ENCODE data around the gene CDH23. TPM values are rescaled to one million over a fixed set of nuclear protein-coding genes. Genes with fewer than 3 reads are reported as not detected.

CDH23 gene
- total and polyA plus RNA-seq, 9 of the 15 experiments (the other 6 are each of a cell fraction or from before 2014, with no cell fraction given), result 0.18 to 1.2 (median 0.47) TPM

DNA sequence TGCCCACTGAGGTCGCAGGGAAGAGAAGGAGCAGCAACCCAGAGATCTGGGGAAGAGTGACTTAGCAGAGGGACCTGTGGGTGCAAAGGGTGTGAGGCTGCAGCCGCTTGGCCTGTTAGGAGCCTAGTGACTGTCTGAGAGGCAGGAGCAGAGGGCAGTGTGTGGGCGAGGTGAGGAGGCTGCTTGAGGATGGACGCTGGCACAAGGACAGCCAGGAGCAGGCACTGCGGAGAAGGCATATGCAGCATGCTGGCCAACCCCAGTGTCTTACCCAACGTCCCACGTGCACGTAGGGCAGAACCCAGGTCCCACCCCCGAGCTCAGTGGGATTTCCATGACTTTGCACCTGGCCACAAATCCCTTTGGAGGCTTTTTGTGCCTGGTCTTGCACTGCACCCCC lies 268.7 kb downstream of the CDH23 start:
- no peak for FAIRE-seq
- no peak for DNase-seq (ENCODE audit: extremely low read depth in 1 of 4, low spot score in 3 of 4)
- no peak overlapping the region for H3K27ac ChIP-seq (ENCODE audit: extremely low read depth, low read depth, low read length)
- peak overlapping the region; percentile 13; the same call in 1 of the 2 replicates for H2AFZ ChIP-seq (ENCODE audit: low read depth, low read length)
- no peak overlapping the region for H3K4me2 ChIP-seq (ENCODE audit: insufficient read depth, low read length)
- no TSS peak for BruUV-seq (replicated peaks)
- WGBS (ENCODE audit: insufficient coverage, low coverage, missing lambda C conversion rate), result 46% methylated on average over 9 of the region's 9 CpGs
- H3K36me3 ChIP-seq (ENCODE audit: control insufficient read depth, insufficient read depth, low read length), result no peaks in the 10 kb centered on the region
- no peaks in the 10 kb centered on the region for H3K9me3 ChIP-seq (replicated peaks; ENCODE audit: control insufficient read depth, insufficient read depth, low read depth, low read length)
- intact Hi-C loops (cut with micrococcal nuclease) (no loop called here), in situ Hi-C loops (cut with MboI) (no loop called here)
- ChIA-PET POLR2A (interaction anchor here (0.6 kb wide), 1 partner anchor 284 kb away, joined by 3 read pairs; no protein-coding TSS in a partner anchor), CTCF (ENCODE audit: low intra/inter-chr PET ratio) (interaction anchor here (0.5 kb wide), 1 partner anchor 29 kb away, joined by 3 read pairs; no protein-coding TSS in a partner anchor)
- H4K20me1 ChIP-seq (replicated peaks; ENCODE audit: control insufficient read depth, insufficient read depth, low read length), result no peaks in the 10 kb centered on the region
- TF ChIP-seq CEBPG (CRISPR knock-in tag; IDR thresholded peaks at IDR 0.05), result 0 out of 2 replicates have a peak, but pooled peaks have one; percentile 15
- TF ChIP-seq CEBPG (tag; conservative IDR thresholded peaks at IDR 0.05 in 1 of 2, IDR thresholded peaks at IDR 0.05 in 1 of 2), result no peak
- TF ChIP-seq FOXJ3 (CRISPR knock-in tag; IDR thresholded peaks at IDR 0.05), result no peak
- no peak for TF ChIP-seq STAT6 (CRISPR knock-in tag; IDR thresholded peaks at IDR 0.05)
- no peaks in the 10 kb centered on the region for H3K79me2 ChIP-seq (ENCODE audit: control insufficient read depth, insufficient read depth, low read length)
- no peaks in the 10 kb centered on the region for H3K27me3 ChIP-seq (ENCODE audit: control insufficient read depth in 2 of 2, insufficient read depth in 2 of 2, low read length in 2 of 2)
- no peak for ATAC-seq
- H3K9me1 ChIP-seq (ENCODE audit: control insufficient read depth, insufficient read depth, low read length), result no peaks in the 10 kb centered on the region
- H3K4me1 ChIP-seq (replicated peaks in 1 of 2; ENCODE audit: control insufficient read depth in 2 of 2, insufficient read depth in 2 of 2, low read length in 2 of 2), result peaks cover 5 to 31% of the 10 kb centered on the region in 2 experiments; a peak in 3 of 5 replicates
- H3K9ac ChIP-seq (ENCODE audit: insufficient read depth in 1 of 2, low read depth in 2 of 2, low read length in 2 of 2), result peak overlapping the region in 1 of 2 experiments; percentile 54; a peak in 2 of 4 replicates
- H3K4me3 ChIP-seq, result no peak overlapping the region
